Neural cell (in vitro differentiated cells): Measurements from ENCODE around the gene CTSK. TPM values are rescaled to one million over a fixed set of nuclear protein-coding genes. Genes with fewer than 3 reads are reported as not detected.

Source experiments
- H2AFZ ChIP-seq: fragments of 200-600, 300-800 bp; sonication (generic), shearing (Covaris generic); 2 replicates; pipeline ENCODE4 v1.6.0; 2014; ENCODE audit warnings: low read depth, mild to moderate bottlenecking, antibody characterized with exemption, low read length, moderate library complexity
- H3F3A ChIP-seq: fragments of 200-600 bp; shearing (Covaris generic); 2 replicates; pipeline ENCODE4 v1.6.1; 2016; ENCODE audit warnings: mild to moderate bottlenecking, moderate library complexity, mixed read lengths, antibody characterized with exemption, low read length; ENCODE audit not compliant: insufficient read depth, poor library complexity, severe bottlenecking
- H3K27ac ChIP-seq: fragments of 200-600, 300-800 bp; sonication (generic), shearing (Covaris generic); 2 replicates; pipeline ENCODE4 v1.5.1; 2014; ENCODE audit warnings: mild to moderate bottlenecking, low read length, moderate library complexity
- H3K27me3 ChIP-seq: fragments of 300-800, 200-600 bp; sonication (generic), shearing (Covaris generic); 2 replicates; pipeline ENCODE4 v1.6.0; 2014; ENCODE audit warnings: mild to moderate bottlenecking, low read depth, low read length, moderate library complexity; ENCODE audit not compliant: insufficient read depth
- H3K36me3 ChIP-seq: fragments of 300-800, 200-600 bp; sonication (generic), shearing (Covaris generic); 2 replicates; pipeline ENCODE4 v1.5.1; 2014; ENCODE audit warnings: mild to moderate bottlenecking, antibody characterized with exemption, low read length, moderate library complexity; ENCODE audit not compliant: insufficient read depth
- H3K4me2 ChIP-seq: fragments of 300-800, 200-600 bp; sonication (generic), shearing (Covaris generic); 2 replicates; pipeline ENCODE4 v1.6.0; 2014; ENCODE audit warnings: mild to moderate bottlenecking, low read length
- H3K4me3 ChIP-seq: fragments of 300-800, 200-600 bp; sonication (generic), shearing (Covaris generic); 2 replicates; pipeline ENCODE4 v1.5.1; 2014; ENCODE audit warnings: mild to moderate bottlenecking, low read length, moderate library complexity
- H3K79me2 ChIP-seq: fragments of 200-600 bp; shearing (Covaris generic); replicated peaks from 2 replicates; pipeline ENCODE4 v1.6.0; 2014; ENCODE audit warnings: mild to moderate bottlenecking, low read length, moderate library complexity; ENCODE audit not compliant: insufficient read depth
- H3K9ac ChIP-seq: fragments of 300-800, 200-600 bp; sonication (generic), shearing (Covaris generic); 2 replicates; pipeline ENCODE4 v1.6.1; 2016; ENCODE audit warnings: mild to moderate bottlenecking, low read length, mixed read lengths
- H3K9me2 ChIP-seq: fragments of 200-600 bp; shearing (Covaris generic); 2 replicates; pipeline ENCODE4 v1.6.1; 2016; ENCODE audit warnings: mild to moderate bottlenecking, low read length, mixed read lengths; ENCODE audit not compliant: insufficient read depth
- H3K9me3 ChIP-seq: fragments of 200-600, 300-800 bp; sonication (generic), shearing (Covaris generic); 2 replicates; pipeline ENCODE4 v1.6.1; 2016; ENCODE audit warnings: mild to moderate bottlenecking, mixed run types, low read length, moderate library complexity, mixed read lengths
- H4K20me1 ChIP-seq: fragments of 200-600 bp; shearing (Covaris generic); 2 replicates; pipeline ENCODE4 v1.6.1; 2016; ENCODE audit warnings: mild to moderate bottlenecking, mixed run types; ENCODE audit not compliant: insufficient read depth
- EP300 ChIP-seq: fragments of 450-650 bp; conservative IDR thresholded peaks from 2 replicates; pipeline ENCODE4 v1.6.1; 2014; ENCODE audit warnings: antibody characterized with exemption, mild to moderate bottlenecking, moderate library complexity; ENCODE audit not compliant: poor library complexity, severe bottlenecking
- EZH2 ChIP-seq: fragments of 200-600, 300-800 bp; shearing (Covaris generic), sonication (generic); IDR thresholded peaks from 2 replicates; pipeline ENCODE4 v1.6.1; 2014; ENCODE audit warnings: antibody characterized with exemption, low read length, borderline replicate concordance, mild to moderate bottlenecking; ENCODE audit not compliant: insufficient read depth, poor library complexity, severe bottlenecking
- MXI1 ChIP-seq: fragments of 450-650 bp; conservative IDR thresholded peaks from 2 replicates; pipeline ENCODE4 v1.6.1; 2014; ENCODE audit warnings: antibody characterized with exemption, mild to moderate bottlenecking; ENCODE audit not compliant: poor library complexity, severe bottlenecking
- POLR2AphosphoS5 ChIP-seq: IDR thresholded peaks from 2 replicates; pipeline ENCODE4 v1.6.1; 2012
- RAD21 ChIP-seq: fragments of 450-650 bp; conservative IDR thresholded peaks from 2 replicates; pipeline ENCODE4 v1.6.1; 2014; ENCODE audit warnings: antibody characterized with exemption, mild to moderate bottlenecking, moderate library complexity
- SMC3 ChIP-seq: fragments of 450-650 bp; conservative IDR thresholded peaks from 2 replicates; pipeline ENCODE4 v1.6.1; 2014; ENCODE audit warnings: antibody characterized with exemption, mild to moderate bottlenecking, moderate library complexity; ENCODE audit not compliant: poor library complexity
- TAF1 ChIP-seq: IDR thresholded peaks from 2 replicates; pipeline ENCODE4 v1.6.1; 2012; ENCODE audit warnings: low read depth
- polyA plus RNA-seq: library from polyadenylated mRNA; depleted of rRNA; stranded (reverse); fragments of >200 nt; gene quantifications from 2 replicates; pipeline ENCODE4 v1.2.3, GENCODE V29; 2014
- TF ChIP-seq, protein P1 (sequence below): fragments of 450-650 bp; IDR thresholded peaks from 2 replicates; pipeline ENCODE4 v1.5.1; 2014; ENCODE audit warnings: antibody characterized with exemption, mild to moderate bottlenecking, moderate library complexity; ENCODE audit not compliant: poor library complexity, severe bottlenecking
- TF ChIP-seq, protein P2 (sequence below): IDR thresholded peaks from 2 replicates; pipeline ENCODE4 v1.6.1; 2012; ENCODE audit warnings: borderline replicate concordance

CTSK gene
- polyA plus RNA-seq, 1 donor from 2014 or later: 8.0 TPM

DNA sequence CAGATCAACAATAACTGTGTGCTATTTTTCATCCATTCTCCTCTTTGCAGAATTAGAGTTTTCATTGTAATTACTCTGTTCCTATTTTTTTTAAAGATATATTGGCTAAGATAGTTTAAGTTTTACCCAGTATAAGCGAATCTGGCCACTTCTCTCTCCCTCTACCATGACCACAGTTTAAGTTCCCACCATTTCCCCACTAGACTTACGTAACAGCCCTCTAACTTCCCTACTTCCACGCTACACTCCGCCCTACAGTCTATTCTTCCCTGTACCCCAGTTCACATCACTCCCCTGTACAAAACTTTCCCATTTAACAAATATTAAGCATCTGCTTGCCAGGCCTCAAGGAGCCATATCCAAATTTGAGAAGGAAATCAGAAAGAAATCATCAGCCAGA lies 16.5 kb downstream of the CTSK start:
- H2AFZ ChIP-seq: no peak overlapping the region
- H3K9ac ChIP-seq: no peak overlapping the region
- H3K79me2 ChIP-seq: no peaks in the 10 kb centered on the region
- no peaks in the 10 kb centered on the region for H3K9me3 ChIP-seq
- H3K9me2 ChIP-seq: no peaks in the 10 kb centered on the region
- no peaks in the 10 kb centered on the region for H3F3A ChIP-seq
- H4K20me1 ChIP-seq: no peaks in the 10 kb centered on the region
- H3K36me3 ChIP-seq: peaks cover 6% of the 10 kb centered on the region
- H3K4me3 ChIP-seq: no peak overlapping the region
- no peak overlapping the region for H3K4me2 ChIP-seq
- H3K27me3 ChIP-seq: no peaks in the 10 kb centered on the region
- no peak overlapping the region for H3K27ac ChIP-seq
- TF ChIP-seq RAD21 (no peak), TAF1 (no peak), POLR2AphosphoS5 (no peak), SMC3 (no peak), EP300 (no peak), EZH2 (no peak), MXI1 (no peak)
- TF ChIP-seq, protein P1, sequence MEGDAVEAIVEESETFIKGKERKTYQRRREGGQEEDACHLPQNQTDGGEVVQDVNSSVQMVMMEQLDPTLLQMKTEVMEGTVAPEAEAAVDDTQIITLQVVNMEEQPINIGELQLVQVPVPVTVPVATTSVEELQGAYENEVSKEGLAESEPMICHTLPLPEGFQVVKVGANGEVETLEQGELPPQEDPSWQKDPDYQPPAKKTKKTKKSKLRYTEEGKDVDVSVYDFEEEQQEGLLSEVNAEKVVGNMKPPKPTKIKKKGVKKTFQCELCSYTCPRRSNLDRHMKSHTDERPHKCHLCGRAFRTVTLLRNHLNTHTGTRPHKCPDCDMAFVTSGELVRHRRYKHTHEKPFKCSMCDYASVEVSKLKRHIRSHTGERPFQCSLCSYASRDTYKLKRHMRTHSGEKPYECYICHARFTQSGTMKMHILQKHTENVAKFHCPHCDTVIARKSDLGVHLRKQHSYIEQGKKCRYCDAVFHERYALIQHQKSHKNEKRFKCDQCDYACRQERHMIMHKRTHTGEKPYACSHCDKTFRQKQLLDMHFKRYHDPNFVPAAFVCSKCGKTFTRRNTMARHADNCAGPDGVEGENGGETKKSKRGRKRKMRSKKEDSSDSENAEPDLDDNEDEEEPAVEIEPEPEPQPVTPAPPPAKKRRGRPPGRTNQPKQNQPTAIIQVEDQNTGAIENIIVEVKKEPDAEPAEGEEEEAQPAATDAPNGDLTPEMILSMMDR: no peak
- TF ChIP-seq, protein P2, sequence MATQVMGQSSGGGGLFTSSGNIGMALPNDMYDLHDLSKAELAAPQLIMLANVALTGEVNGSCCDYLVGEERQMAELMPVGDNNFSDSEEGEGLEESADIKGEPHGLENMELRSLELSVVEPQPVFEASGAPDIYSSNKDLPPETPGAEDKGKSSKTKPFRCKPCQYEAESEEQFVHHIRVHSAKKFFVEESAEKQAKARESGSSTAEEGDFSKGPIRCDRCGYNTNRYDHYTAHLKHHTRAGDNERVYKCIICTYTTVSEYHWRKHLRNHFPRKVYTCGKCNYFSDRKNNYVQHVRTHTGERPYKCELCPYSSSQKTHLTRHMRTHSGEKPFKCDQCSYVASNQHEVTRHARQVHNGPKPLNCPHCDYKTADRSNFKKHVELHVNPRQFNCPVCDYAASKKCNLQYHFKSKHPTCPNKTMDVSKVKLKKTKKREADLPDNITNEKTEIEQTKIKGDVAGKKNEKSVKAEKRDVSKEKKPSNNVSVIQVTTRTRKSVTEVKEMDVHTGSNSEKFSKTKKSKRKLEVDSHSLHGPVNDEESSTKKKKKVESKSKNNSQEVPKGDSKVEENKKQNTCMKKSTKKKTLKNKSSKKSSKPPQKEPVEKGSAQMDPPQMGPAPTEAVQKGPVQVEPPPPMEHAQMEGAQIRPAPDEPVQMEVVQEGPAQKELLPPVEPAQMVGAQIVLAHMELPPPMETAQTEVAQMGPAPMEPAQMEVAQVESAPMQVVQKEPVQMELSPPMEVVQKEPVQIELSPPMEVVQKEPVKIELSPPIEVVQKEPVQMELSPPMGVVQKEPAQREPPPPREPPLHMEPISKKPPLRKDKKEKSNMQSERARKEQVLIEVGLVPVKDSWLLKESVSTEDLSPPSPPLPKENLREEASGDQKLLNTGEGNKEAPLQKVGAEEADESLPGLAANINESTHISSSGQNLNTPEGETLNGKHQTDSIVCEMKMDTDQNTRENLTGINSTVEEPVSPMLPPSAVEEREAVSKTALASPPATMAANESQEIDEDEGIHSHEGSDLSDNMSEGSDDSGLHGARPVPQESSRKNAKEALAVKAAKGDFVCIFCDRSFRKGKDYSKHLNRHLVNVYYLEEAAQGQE: no peak

DNA sequence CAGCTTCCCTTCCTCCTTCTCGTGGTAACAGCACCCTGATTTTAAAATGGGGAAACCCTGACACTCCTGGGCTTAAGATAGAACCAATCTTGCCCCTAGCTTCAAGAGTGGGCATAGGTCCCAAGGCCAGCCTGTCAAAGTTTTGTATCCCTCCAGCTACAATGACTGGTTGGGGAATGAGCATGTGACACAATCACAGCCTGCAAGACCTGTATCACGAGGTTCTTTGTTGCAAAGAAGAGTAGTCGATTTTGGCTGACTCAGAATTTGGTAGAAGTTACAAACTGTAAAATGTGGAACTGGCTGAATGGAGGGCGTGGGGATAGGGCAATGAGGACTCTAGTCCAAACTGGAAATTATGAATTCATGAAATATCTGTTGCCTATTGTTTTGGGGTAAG lies 18.7 kb downstream of the CTSK start:
- H2AFZ ChIP-seq: no peak overlapping the region
- no peak overlapping the region for H3K4me2 ChIP-seq
- no peaks in the 10 kb centered on the region for H3K79me2 ChIP-seq
- H3K36me3 ChIP-seq: no peaks in the 10 kb centered on the region
- H3K27me3 ChIP-seq: no peaks in the 10 kb centered on the region
- H3K9me2 ChIP-seq: no peaks in the 10 kb centered on the region
- no peak overlapping the region for H3K27ac ChIP-seq
- no peaks in the 10 kb centered on the region for H4K20me1 ChIP-seq
- TF ChIP-seq POLR2AphosphoS5 (no peak), EP300 (no peak), MXI1 (no peak), SMC3 (no peak), EZH2 (no peak), TAF1 (no peak), RAD21 (no peak)
- TF ChIP-seq, protein P2: no peak
- TF ChIP-seq, protein P1: no peak
- H3K4me3 ChIP-seq: no peak overlapping the region
- no peaks in the 10 kb centered on the region for H3K9me3 ChIP-seq
- no peaks in the 10 kb centered on the region for H3F3A ChIP-seq
- no peak overlapping the region for H3K9ac ChIP-seq
